Measurements from ENCODE around the gene SMIM9.

SMIM9 gene

GRCh38 chrX:154804957-154805695, 29.3 kb downstream of the SMIM9 start, which contains the start of gene MPP1:
Gene MPP1, minus strand, starts transcription at chrX:154805485. Its CDS starts 112 bp downstream, at chrX:154805373.
- H3K4me3 ChIP-seq (ENCODE audit: low read length): peak within 1 kb of the TSS; percentile 94
- 0 out of 2 replicates have a peak, but pooled peaks cover 6% of the 10 kb centered on the region for H3K9me3 ChIP-seq (ENCODE audit: insufficient read depth, low read length)
- no peaks in the 10 kb centered on the region for H3K79me2 ChIP-seq (ENCODE audit: low read length)
- TF ChIP-seq, protein P1, sequence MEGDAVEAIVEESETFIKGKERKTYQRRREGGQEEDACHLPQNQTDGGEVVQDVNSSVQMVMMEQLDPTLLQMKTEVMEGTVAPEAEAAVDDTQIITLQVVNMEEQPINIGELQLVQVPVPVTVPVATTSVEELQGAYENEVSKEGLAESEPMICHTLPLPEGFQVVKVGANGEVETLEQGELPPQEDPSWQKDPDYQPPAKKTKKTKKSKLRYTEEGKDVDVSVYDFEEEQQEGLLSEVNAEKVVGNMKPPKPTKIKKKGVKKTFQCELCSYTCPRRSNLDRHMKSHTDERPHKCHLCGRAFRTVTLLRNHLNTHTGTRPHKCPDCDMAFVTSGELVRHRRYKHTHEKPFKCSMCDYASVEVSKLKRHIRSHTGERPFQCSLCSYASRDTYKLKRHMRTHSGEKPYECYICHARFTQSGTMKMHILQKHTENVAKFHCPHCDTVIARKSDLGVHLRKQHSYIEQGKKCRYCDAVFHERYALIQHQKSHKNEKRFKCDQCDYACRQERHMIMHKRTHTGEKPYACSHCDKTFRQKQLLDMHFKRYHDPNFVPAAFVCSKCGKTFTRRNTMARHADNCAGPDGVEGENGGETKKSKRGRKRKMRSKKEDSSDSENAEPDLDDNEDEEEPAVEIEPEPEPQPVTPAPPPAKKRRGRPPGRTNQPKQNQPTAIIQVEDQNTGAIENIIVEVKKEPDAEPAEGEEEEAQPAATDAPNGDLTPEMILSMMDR (IDR thresholded peaks at IDR 0.05; ENCODE audit: low read depth, low read length): no peak
- TF ChIP-seq EZH2phosphoT487 (IDR thresholded peaks at IDR 0.05; ENCODE audit: low read depth): no peak
- no peaks in the 10 kb centered on the region for H4K20me1 ChIP-seq (ENCODE audit: insufficient read depth, low read length)
- H3K9ac ChIP-seq (ENCODE audit: low read length): peak within 1 kb of the TSS; percentile 83
- H3K4me2 ChIP-seq (ENCODE audit: low read length): peak within 1 kb of the TSS; percentile 93
- peak within 1 kb of the TSS; percentile 92 for H2AFZ ChIP-seq (ENCODE audit: low read depth, low read length)
- no peak within 1 kb of the TSS for H3K27ac ChIP-seq (ENCODE audit: low read length)
- peaks cover 18% of the 10 kb centered on the region for H3K4me1 ChIP-seq (ENCODE audit: low read length)
- no peaks in the 10 kb centered on the region for H3K27me3 ChIP-seq (ENCODE audit: low read depth, low read length)
- H3K36me3 ChIP-seq (replicated peaks; ENCODE audit: low read depth, low read length): no peaks in the 10 kb centered on the region

DNA sequence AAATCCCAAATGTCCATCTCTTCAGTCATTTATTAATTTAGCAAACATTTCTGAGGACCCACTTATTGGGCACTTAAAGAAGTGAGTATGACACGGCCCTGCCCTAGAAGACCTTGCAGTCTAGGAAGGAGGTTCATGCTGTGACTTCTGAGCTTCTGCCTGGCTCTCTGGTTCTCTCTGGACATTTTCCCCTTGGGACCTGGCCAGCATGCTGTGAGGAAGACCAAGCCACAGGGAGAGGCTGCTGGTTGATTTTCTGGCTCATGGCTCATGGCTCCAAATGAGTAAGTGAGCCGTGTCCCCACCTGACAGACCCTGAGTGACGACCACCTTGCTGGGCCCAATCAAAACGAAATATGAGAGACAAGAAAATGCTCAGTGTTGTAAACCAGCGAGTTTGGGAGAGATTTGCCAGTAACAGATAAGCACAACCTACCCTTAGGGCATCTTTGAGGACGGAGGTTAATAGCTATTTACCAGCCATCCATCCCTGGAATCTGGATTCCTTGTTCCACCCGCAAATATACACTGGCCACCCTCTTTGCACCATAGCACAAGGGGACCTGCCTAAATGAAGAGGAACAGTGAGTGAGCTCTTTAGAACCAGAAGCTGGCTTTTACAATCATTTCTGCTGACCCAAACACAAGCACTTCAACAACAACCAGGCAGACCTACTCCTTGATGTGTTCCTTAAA, 30.1 kb downstream of the SMIM9 start:
- Histone ChIP-seq H3K27ac (ENCODE audit: low read length) (no peak overlapping the region), H3K27me3 (ENCODE audit: low read depth, low read length) (no peaks in the 10 kb centered on the region)

DNA sequence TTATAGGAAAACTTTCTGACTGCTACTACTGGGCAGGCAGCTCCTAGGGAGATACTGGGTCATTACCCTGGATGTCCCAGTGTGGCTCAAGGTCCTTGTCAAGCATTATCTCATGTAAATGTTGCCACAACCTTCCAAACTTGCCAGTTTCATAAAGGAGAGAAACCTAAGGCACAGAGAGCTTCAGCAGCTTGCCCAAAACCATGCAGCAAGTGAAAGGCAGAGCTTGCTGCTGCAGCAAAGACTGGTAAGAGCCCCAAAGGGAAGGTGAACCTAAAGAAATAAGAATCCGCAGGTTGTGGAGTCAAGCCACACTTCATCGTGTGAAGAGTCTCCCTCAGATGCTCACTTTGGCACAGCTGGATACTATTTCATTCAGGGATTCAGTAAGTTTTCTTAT, 31.5 kb downstream of the SMIM9 start:
- H3K9ac ChIP-seq (ENCODE audit: low read length): no peak overlapping the region

More for the DNA sequence above, 30.1 kb downstream of the SMIM9 start:
- Histone ChIP-seq H2AFZ (ENCODE audit: low read depth, low read length) (peak overlapping the region; percentile 75; the same call in 1 of the 2 replicates), H3K4me1 (ENCODE audit: low read length) (peaks cover 14% of the 10 kb centered on the region), H3K79me2 (ENCODE audit: low read length) (no peaks in the 10 kb centered on the region), H3K9ac (ENCODE audit: low read length) (peak overlapping the region; percentile 83; the same call in 1 of the 2 replicates), H4K20me1 (ENCODE audit: insufficient read depth, low read length) (no peaks in the 10 kb centered on the region), H3K4me3 (ENCODE audit: low read length) (peak overlapping the region; percentile 94), H3K9me3 (ENCODE audit: insufficient read depth, low read length) (0 out of 2 replicates have a peak, but pooled peaks cover 6% of the 10 kb centered on the region), H3K36me3 (replicated peaks; ENCODE audit: low read depth, low read length) (no peaks in the 10 kb centered on the region), H3K4me2 (ENCODE audit: low read length) (peak overlapping the region; percentile 93)
- no peak for TF ChIP-seq EZH2phosphoT487 (IDR thresholded peaks at IDR 0.05; ENCODE audit: low read depth)
- TF ChIP-seq, protein P1 (IDR thresholded peaks at IDR 0.05; ENCODE audit: low read depth, low read length): no peak

More for the DNA sequence above, 31.5 kb downstream of the SMIM9 start:
- Histone ChIP-seq H3K27me3 (ENCODE audit: low read depth, low read length) (no peaks in the 10 kb centered on the region), H3K79me2 (ENCODE audit: low read length) (no peaks in the 10 kb centered on the region), H3K27ac (ENCODE audit: low read length) (no peak overlapping the region), H3K36me3 (replicated peaks; ENCODE audit: low read depth, low read length) (no peaks in the 10 kb centered on the region), H3K4me3 (ENCODE audit: low read length) (no peak overlapping the region), H3K9me3 (ENCODE audit: insufficient read depth, low read length) (0 out of 2 replicates have a peak, but pooled peaks cover 6% of the 10 kb centered on the region), H3K4me2 (ENCODE audit: low read length) (no peak overlapping the region), H2AFZ (ENCODE audit: low read depth, low read length) (no peak overlapping the region), H4K20me1 (ENCODE audit: insufficient read depth, low read length) (no peaks in the 10 kb centered on the region), H3K4me1 (ENCODE audit: low read length) (peaks cover 14% of the 10 kb centered on the region)
- TF ChIP-seq, protein P1 (IDR thresholded peaks at IDR 0.05; ENCODE audit: low read depth, low read length): no peak
- TF ChIP-seq EZH2phosphoT487 (IDR thresholded peaks at IDR 0.05; ENCODE audit: low read depth): no peak
